Omental fat pad (tissue), 4 donors: ENCODE data around the gene PCDHAC2. TPM values are rescaled to one million over a fixed set of nuclear protein-coding genes. Genes with fewer than 3 reads are reported as not detected.
A peak's percentile ranks its signal among the peaks of the same experiment; 100 is the strongest.

Experiments
- ATAC-seq: fragments of 150-250 bp; one replicate; pipeline ENCODE4 v1.9.1; 2016; ENCODE audit warnings: mild to moderate bottlenecking, moderate library complexity; ENCODE audit not compliant: low FRiP score
- DNase-seq: peaks from one replicate; pipeline ENCODE4 v3.0.0-alpha.2; 2019; ENCODE audit warnings: low spot score
- total RNA-seq, 4 donors: library from RNA; depleted of rRNA; stranded (reverse); fragments of >200 nt; gene quantifications; one replicate each; pipeline ENCODE4 v1.1.0, GENCODE V29; 2016
- TF ChIP-seq, protein P1 (sequence below), 3 donors: fragments of 450-650 bp; IDR thresholded peaks; one replicate each; pipeline ENCODE4 v1.5.1; 2016 to 2017; ENCODE audit warnings: antibody characterized with exemption in 3 of 3, mild to moderate bottlenecking in 3 of 3, moderate library complexity in 2 of 3

PCDHAC2 gene, protein sequence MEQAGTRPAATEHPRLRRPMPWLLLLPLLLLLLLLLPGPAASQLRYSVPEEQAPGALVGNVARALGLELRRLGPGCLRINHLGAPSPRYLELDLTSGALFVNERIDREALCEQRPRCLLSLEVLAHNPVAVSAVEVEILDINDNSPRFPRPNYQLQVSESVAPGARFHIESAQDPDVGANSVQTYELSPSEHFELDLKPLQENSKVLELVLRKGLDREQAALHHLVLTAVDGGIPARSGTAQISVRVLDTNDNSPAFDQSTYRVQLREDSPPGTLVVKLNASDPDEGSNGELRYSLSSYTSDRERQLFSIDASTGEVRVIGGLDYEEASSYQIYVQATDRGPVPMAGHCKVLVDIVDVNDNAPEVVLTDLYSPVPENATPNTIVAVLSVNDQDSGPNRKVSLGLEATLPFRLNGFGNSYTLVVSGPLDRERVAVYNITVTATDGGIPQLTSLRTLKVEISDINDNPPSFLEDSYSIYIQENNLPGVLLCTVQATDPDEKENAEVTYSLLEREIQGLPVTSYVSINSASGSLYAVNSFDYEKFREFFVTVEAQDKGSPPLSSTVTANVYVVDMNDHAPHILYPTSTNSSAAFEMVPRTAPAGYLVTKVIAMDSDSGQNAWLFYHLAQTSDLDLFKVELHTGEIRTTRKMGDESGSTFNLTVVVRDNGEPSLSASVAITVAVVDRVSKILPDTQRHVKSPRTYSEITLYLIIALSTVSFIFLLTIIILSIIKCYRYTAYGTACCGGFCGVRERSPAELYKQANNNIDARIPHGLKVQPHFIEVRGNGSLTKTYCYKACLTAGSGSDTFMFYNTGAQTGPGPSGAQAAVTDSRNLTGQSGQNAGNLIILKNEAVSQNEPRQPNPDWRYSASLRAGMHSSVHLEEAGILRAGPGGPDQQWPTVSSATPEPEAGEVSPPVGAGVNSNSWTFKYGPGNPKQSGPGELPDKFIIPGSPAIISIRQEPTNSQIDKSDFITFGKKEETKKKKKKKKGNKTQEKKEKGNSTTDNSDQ
- total RNA-seq, result 10 to 100 TPM in 1 of 4 donors, 1 to 10 TPM in 3; 3.1 to 10.0 (median 3.8) TPM

DNA sequence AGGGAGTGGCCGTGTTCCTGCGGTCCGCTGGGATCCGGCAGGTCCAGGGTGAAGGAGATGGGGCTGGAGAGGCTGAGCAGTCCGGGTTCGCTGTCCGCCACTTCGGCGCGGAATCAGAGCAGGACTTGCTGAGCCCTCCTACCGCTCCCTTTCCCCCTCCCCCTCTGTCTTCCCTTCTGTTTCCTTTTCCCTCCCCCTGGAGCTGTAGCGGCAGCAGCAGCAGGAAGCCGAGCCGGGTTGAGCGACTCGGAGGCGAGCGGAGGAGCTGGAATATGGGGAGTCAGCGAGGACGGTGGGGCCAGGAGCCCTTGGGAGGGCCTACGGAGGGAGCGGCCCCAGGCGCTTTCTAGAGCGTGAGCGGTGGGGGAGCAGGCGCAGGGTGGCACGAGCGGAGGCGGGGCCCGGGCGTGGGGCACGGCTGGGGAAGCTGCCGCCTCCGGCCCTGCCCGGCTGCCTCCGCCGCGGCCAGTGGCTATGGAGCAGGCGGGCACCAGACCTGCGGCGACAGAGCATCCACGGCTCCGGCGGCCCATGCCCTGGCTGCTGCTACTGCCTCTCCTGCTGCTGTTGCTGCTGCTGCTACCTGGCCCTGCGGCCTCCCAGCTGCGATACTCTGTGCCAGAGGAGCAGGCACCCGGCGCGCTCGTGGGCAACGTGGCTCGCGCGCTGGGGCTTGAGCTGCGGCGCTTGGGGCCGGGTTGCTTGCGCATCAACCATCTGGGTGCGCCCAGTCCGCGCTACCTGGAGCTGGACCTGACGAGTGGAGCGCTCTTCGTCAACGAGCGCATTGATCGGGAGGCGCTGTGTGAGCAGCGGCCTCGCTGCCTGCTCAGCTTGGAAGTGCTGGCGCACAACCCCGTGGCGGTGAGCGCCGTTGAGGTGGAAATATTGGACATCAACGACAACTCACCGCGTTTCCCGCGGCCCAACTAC, at the start of gene PCDHAC2:
TSS of gene PCDHAC2 (plus strand) at position 184 of the 933 bp plus-strand sequence. CDS start at position 475, 291 bp downstream.
- TF ChIP-seq, protein P1, sequence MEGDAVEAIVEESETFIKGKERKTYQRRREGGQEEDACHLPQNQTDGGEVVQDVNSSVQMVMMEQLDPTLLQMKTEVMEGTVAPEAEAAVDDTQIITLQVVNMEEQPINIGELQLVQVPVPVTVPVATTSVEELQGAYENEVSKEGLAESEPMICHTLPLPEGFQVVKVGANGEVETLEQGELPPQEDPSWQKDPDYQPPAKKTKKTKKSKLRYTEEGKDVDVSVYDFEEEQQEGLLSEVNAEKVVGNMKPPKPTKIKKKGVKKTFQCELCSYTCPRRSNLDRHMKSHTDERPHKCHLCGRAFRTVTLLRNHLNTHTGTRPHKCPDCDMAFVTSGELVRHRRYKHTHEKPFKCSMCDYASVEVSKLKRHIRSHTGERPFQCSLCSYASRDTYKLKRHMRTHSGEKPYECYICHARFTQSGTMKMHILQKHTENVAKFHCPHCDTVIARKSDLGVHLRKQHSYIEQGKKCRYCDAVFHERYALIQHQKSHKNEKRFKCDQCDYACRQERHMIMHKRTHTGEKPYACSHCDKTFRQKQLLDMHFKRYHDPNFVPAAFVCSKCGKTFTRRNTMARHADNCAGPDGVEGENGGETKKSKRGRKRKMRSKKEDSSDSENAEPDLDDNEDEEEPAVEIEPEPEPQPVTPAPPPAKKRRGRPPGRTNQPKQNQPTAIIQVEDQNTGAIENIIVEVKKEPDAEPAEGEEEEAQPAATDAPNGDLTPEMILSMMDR (IDR thresholded peaks at IDR 0.05), result no peak
- ATAC-seq, result peak; percentile 91
- no peak for DNase-seq

DNA sequence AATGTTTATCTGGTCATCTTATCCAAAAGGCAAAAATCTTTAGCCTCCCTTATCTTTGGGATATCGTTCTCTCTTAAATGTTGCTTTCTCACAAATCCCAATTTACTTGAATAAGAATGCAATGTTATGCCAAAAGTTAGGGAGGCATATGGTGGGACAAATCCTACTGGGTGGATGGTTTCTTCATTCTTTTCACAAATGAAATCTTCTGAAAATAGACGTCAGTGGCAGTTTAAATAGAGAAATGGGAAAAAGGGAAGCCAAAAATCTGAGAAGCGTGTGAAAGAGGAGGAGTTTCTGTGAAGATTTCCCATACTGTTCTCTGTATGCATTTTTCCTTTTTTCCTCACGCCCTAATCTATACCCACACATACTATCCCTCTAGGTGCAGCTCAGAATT, 42.7 kb upstream of the PCDHAC2 start:
- DNase-seq, result no peak
- no peak for ATAC-seq
- TF ChIP-seq, protein P1 (IDR thresholded peaks at IDR 0.05), result no peak

DNA sequence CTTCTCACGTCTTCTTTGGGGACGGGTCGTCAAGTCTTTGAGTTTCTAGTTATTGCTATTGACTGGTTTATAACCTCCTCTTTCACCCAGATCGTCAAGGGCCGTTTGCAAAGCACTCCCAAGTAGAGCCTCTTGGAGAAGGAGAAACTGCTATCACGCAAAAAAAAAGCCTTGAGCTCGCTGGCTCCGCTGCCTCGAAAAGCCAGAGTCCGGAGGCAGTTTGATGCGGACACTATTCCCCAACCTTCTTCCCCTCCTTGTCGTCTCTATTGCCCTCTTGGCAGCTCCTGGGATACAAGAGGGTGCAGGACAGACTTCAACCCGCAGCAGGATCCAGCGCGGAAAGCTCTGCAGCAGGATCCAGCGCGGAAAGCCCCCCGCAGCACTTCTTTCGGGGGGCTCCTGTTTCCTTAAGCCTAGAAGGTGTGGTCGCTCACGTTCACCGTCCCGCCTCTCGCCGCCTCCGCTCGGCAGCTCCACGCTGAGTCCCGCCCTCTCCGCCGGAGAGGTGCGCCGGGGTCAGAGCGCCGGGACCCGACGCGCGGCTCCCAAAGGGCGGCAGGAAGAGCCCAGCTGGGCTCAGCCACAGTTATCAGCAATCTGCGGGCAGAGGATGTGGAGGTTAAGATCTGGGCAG, 40.4 kb upstream of the PCDHAC2 start, which contains the start of gene PCDHAC1:
TSS of gene PCDHAC1 (plus strand) at position 494 of the 637 bp plus-strand sequence. CDS start 594 bp downstream, outside the sequence.
- TF ChIP-seq, protein P1 (IDR thresholded peaks at IDR 0.05), result no peak
- ATAC-seq, result peak; percentile 86
- no peak for DNase-seq

DNA sequence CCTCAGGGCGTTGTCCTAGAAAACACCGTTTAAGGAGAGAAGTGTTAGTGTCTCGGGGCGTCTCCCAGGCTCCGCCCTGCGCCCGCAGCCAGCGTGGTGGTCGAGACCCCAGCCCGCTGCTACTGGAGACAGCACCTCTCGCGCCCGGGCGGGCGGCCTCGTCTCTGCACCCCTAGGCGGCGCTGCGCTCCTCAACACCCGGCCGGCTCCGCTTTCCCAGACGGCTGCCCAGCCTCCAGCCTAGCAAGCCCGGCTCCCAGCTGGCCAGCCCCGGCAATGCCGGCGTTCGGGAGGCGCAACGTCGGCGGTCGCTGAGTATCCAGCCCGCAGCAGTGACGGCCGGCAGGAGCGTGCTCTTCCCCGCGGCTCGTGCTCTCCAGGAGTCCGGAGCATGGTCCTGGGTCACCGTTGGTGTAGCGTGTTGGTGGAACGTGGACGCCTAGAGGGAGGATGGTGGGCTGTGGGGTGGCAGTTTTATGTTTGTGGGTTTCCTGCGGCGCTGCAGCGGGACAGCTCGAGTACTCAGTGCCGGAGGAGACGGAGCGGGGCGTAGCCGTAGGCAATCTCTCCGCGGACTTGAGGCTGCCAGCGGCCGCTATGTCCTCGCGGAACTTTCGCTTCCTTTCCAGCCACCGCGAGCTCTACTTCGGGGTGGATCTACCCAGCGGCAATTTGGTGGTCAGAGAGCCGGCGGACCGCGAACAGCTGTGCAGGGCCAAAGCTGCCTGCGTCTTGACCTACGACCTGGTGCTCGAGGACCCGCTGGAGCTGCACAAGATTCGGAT, 39.6 kb upstream of the PCDHAC2 start:
- peak; percentile 99 for ATAC-seq
- DNase-seq, result peak; percentile 63

DNA sequence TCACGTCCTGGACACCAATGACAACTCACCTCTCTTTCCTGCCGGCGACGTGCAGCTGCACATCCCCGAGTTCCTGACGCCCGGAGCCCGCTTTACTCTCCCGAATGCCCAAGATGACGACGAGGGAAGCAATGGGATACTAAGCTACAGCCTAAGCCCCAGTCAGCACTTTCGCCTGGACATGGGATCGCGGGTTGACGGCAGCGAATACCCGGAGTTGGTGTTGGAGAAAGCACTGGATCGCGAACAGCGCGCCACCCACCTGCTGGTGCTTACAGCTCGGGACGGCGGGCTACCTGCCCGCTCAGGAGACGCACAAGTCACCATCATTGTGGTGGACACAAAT, 39.1 kb upstream of the PCDHAC2 start:
- TF ChIP-seq, protein P1 (IDR thresholded peaks at IDR 0.05), result no peak
- no peak for DNase-seq
- peak; percentile 31 for ATAC-seq

More for the DNA sequence above, 39.6 kb upstream of the PCDHAC2 start:
- TF ChIP-seq, protein P1 (IDR thresholded peaks at IDR 0.05), result peak in 1 of 3 donors; percentile 21
